Caco-2 (cell line): Measurements from ENCODE around the gene TTC31. TPM values are rescaled to one million over a fixed set of nuclear protein-coding genes. Genes with fewer than 3 reads are reported as not detected.
A peak's percentile ranks its signal among the peaks of the same experiment; 100 is the strongest.

Experiments
- BruUV-seq: library from RNA; stranded (reverse); fragments of 400-500 nt; replicated peaks from 2 replicates; lab custom pipeline; 2021; lab: Mats Ljungman, UMichigan
- CTCF ChIA-PET: fragments of 300-600 bp; sonication (Branson Sonifier 250); formaldehyde crosslinking; loops from one replicate; lab custom pipeline; 2022; ENCODE audit warnings: antibody characterized with exemption; lab: Charles Lee
- POLR2A ChIA-PET: fragments of 300-600 bp; sonication (Branson Sonifier 250); formaldehyde crosslinking; loops from one replicate; lab custom pipeline; 2022; ENCODE audit warnings: antibody characterized with exemption; lab: Charles Lee
- DNase-seq, 2 experiments: peaks; one replicate each; pipeline versions ENCODE4 v3.0.0 to v3.0.0-alpha.2; 2020 to 2022
- H3K27me3 ChIP-seq: replicated peaks from 2 replicates; pipeline ENCODE4 v1.6.0; 2011; ENCODE audit warnings: low read length; ENCODE audit not compliant: control insufficient read depth, insufficient read depth
- H3K36me3 ChIP-seq: 2 replicates; pipeline ENCODE4 v1.5.1; 2011; ENCODE audit warnings: low read length; ENCODE audit not compliant: control insufficient read depth, insufficient read depth
- H3K4me1 ChIP-seq: fragments of 250-450 bp; sonication (Bioruptor Pico); 2 replicates; pipeline ENCODE4 v1.5.1; 2020; ENCODE audit warnings: mild to moderate bottlenecking
- H3K4me3 ChIP-seq: 2 replicates; pipeline ENCODE4 v1.5.1; 2011; ENCODE audit warnings: low read depth, mild to moderate bottlenecking, control low read depth, low read length
- H3K9me3 ChIP-seq: fragments of 250-450 bp; sonication (Bioruptor Pico); 2 replicates; pipeline ENCODE4 v1.5.1; 2020; ENCODE audit warnings: mild to moderate bottlenecking, moderate library complexity
- H3K27ac Mint-ChIP-seq: one replicate; pipeline ENCODE4 v1.8.0; 2022; ENCODE audit warnings: mixed read lengths; ENCODE audit not compliant: unreplicated experiment
- H3K27me3 Mint-ChIP-seq: one replicate; pipeline ENCODE4 v1.8.0; 2022; ENCODE audit warnings: mixed read lengths; ENCODE audit not compliant: insufficient read depth, unreplicated experiment
- H3K36me3 Mint-ChIP-seq: one replicate; pipeline ENCODE4 v1.8.0; 2022; ENCODE audit warnings: mild to moderate bottlenecking, mixed read lengths; ENCODE audit not compliant: insufficient read depth, unreplicated experiment
- H3K4me1 Mint-ChIP-seq: one replicate; pipeline ENCODE4 v1.8.0; 2022; ENCODE audit warnings: low read depth, mixed read lengths; ENCODE audit not compliant: unreplicated experiment
- H3K4me3 Mint-ChIP-seq: one replicate; pipeline ENCODE4 v1.8.0; 2022; ENCODE audit warnings: mild to moderate bottlenecking, moderate library complexity, mixed read lengths; ENCODE audit not compliant: unreplicated experiment
- H3K9me3 Mint-ChIP-seq: one replicate; pipeline ENCODE4 v1.8.0; 2022; ENCODE audit warnings: mixed read lengths; ENCODE audit not compliant: unreplicated experiment
- intact Hi-C: fragments of 100-400 bp; cut with micrococcal nuclease; formaldehyde crosslinking; loops from one replicate; pipeline ENCODE4 v1.10.0; 2022; ENCODE audit not compliant: unreplicated experiment
- total RNA-seq: library from RNA; stranded (reverse); gene quantifications from 2 replicates; pipeline ENCODE4 v1.2.3, GENCODE V29; 2022
- TF ChIP-seq, protein P1 (sequence below), 2 experiments: fragments of 200-600 bp in 1 of 2; IDR thresholded peaks; 1 replicate in 1 of 2; 2 replicates in 1 of 2; pipeline versions ENCODE4 v1.5.1 to v1.8.0; 2011 to 2022; ENCODE audit warnings: antibody characterized with exemption in 1 of 2, control low read depth in 1 of 2, inconsistent platforms in 1 of 2, low read depth in 1 of 2, low read length in 1 of 2, mild to moderate bottlenecking in 1 of 2, moderate library complexity in 1 of 2; ENCODE audit not compliant: insufficient read depth in 1 of 2, severe bottlenecking in 1 of 2, unreplicated experiment in 1 of 2

Gene TTC31
- total RNA-seq, 1 experiment from 2014 or later = 32.4 TPM

DNA sequence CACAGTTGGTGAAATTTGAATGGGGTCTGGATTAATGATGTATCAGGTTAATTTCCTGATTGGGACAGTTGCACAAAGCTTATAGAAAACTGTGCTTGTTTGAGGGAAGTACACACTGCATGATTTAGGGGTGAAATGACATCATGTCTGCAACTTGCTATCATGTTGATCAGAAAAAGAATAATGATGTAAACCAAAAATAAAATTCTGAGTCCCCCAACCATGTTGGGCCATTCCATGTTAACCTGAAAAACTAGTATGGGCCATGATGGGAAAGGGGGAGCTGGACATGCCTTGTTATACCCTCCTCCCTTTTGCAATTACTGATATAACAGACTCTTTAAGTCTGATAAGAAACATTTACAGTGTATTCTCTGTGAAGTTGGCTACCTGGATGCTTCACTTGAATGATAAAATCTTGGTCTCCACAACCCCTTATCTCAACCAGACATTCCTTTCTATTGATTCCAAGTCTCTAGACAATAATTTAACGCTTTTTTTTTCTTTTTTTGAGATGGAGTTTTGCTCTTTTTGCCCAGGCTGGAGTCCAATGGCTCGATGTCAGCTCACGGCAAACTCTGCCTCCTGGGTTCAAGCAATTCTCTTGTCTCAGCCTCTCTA, 32.2 kb upstream of the TTC31 start:
- no peaks in the 10 kb centered on the region for H3K9me3 ChIP-seq
- Mint-ChIP-seq H3K27me3 (no peaks in the 10 kb centered on the region), H3K4me3 (peak overlapping the region; percentile 28), H3K36me3 (peaks cover 12% of the 10 kb centered on the region), H3K4me1 (peaks cover 51% of the 10 kb centered on the region), H3K9me3 (no peaks in the 10 kb centered on the region), H3K27ac (peak overlapping the region; percentile 27)
- intact Hi-C loops = loop anchor here (5.0 kb wide), 1 partner anchor 198 kb away; no protein-coding TSS in a partner anchor
- H3K36me3 ChIP-seq = no peaks in the 10 kb centered on the region
- DNase-seq = peak in 1 of 2 experiments; percentile 29
- H3K27me3 ChIP-seq = no peaks in the 10 kb centered on the region
- BruUV-seq = no TSS peak
- TF ChIP-seq, protein P1, sequence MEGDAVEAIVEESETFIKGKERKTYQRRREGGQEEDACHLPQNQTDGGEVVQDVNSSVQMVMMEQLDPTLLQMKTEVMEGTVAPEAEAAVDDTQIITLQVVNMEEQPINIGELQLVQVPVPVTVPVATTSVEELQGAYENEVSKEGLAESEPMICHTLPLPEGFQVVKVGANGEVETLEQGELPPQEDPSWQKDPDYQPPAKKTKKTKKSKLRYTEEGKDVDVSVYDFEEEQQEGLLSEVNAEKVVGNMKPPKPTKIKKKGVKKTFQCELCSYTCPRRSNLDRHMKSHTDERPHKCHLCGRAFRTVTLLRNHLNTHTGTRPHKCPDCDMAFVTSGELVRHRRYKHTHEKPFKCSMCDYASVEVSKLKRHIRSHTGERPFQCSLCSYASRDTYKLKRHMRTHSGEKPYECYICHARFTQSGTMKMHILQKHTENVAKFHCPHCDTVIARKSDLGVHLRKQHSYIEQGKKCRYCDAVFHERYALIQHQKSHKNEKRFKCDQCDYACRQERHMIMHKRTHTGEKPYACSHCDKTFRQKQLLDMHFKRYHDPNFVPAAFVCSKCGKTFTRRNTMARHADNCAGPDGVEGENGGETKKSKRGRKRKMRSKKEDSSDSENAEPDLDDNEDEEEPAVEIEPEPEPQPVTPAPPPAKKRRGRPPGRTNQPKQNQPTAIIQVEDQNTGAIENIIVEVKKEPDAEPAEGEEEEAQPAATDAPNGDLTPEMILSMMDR (IDR thresholded peaks at IDR 0.05; ENCODE audit: insufficient read depth in 1 of 2, low read depth in 1 of 2, low read length in 1 of 2, severe bottlenecking in 1 of 2, unreplicated experiment in 1 of 2) = no peak
- peaks cover 37% of the 10 kb centered on the region for H3K4me1 ChIP-seq
- no peak overlapping the region for H3K4me3 ChIP-seq
- ChIA-PET CTCF (no interaction called here), POLR2A (interaction anchor here (1.0 kb wide), 1 partner anchor 10 kb away, joined by 3 read pairs; no protein-coding TSS in a partner anchor)

DNA sequence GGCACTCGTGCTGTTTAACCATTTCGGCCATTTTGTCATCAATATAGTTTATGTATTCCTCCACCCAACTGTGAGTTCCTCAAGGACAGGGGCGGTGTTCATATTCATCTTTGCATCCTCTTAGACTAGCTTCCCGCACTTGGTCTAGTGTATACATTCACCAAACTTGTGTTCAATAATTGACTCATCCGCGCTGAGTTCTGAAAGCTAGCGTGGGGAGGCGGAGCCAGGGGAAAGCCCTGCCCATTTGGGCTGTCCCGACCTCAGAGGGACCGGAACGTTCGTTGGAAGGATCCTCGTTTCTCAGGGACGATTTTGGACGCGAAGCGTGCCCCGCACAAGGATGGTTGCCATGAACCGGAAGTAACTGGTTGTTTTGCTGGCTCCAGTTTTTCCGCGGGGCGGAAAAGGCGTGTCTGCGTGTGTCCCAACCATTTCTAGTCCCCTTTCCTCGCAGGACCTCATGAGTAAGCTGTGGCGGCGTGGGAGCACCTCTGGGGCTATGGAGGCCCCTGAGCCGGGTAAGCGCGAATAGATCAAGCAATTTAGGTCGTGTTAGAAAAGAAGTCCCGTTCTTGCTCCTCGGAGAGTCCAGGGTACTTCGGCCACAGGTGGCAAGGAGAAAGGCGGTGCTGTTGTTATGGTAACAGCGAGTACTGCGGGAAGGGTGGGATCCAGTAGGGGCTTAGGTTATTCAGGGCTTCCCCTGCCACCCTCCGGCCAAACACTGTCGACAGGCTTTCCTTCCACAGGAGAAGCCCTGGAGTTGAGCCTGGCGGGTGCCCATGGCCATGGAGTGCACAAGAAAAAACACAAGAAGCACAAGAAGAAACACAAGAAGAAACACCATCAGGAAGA, 28.0 kb upstream of the TTC31 start, which contains the start of gene INO80B:
INO80B (plus strand) TSS at position 434 of the 858 bp plus-strand sequence; CDS start at position 464, 30 bp downstream.
- H3K9me3 Mint-ChIP-seq = no peaks in the 10 kb centered on the region
- TF ChIP-seq, protein P1 (IDR thresholded peaks at IDR 0.05; ENCODE audit: insufficient read depth in 1 of 2, low read depth in 1 of 2, low read length in 1 of 2, severe bottlenecking in 1 of 2, unreplicated experiment in 1 of 2) = no peak
- H3K27me3 Mint-ChIP-seq = no peaks in the 10 kb centered on the region
- H3K27ac Mint-ChIP-seq = peak within 1 kb of the TSS; percentile 90
- TSS peak; percentile 10 for BruUV-seq
- H3K4me3 ChIP-seq = peak within 1 kb of the TSS; percentile 68
- H3K9me3 ChIP-seq = no peaks in the 10 kb centered on the region
- intact Hi-C loops = loop anchor here (1.0 to 5.0 kb wide), 5 partner anchors 13 to 203 kb away; partner anchors contain the start of genes AUP1, HTRA2 and TTC31
- POLR2A ChIA-PET = interaction anchor here (1.0 to 1.6 kb wide), 3 partner anchors 13 to 34 kb away, joined by 4 to 8 read pairs (median 6); no protein-coding TSS in a partner anchor
- no peaks in the 10 kb centered on the region for H3K27me3 ChIP-seq
- peaks cover 35% of the 10 kb centered on the region for H3K36me3 Mint-ChIP-seq
- CTCF ChIA-PET = interaction anchor here (0.8 to 1.2 kb wide), 2 partner anchors 13 to 15 kb away, joined by 4 to 5 read pairs; no protein-coding TSS in a partner anchor
- peaks cover 31% of the 10 kb centered on the region for H3K4me1 ChIP-seq
- DNase-seq = peak; percentile 96 to 98
- no peaks in the 10 kb centered on the region for H3K36me3 ChIP-seq
- H3K4me3 Mint-ChIP-seq = peak within 1 kb of the TSS; percentile 95
- peaks cover 61% of the 10 kb centered on the region for H3K4me1 Mint-ChIP-seq

DNA sequence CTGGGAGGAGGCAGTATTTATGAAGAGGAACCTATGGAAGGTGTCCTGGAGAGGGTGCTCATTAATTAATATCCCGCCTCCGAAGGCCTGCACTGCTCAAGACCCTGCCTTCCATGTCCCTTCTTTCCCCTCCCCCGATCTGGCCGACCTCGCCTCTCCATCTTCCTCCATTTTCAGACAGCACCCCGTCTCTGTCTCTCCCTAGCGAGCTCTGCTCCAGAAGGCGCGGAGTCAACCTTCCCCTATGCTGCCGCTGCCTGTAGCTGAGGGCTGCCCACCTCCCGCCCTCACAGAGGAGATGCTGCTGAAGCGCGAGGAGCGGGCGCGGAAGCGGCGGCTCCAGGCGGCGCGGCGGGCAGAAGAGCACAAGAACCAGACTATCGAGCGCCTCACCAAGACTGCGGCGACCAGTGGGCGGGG, 25.7 kb upstream of the TTC31 start:
- Histone ChIP-seq H3K4me1 (peaks cover 16% of the 10 kb centered on the region; the same call in 1 of the 2 replicates), H3K36me3 (peaks cover 2% of the 10 kb centered on the region), H3K27me3 (no peaks in the 10 kb centered on the region), H3K9me3 (no peaks in the 10 kb centered on the region), H3K4me3 (peak overlapping the region; percentile 65)
- Mint-ChIP-seq H3K27ac (peak overlapping the region; percentile 74), H3K9me3 (no peaks in the 10 kb centered on the region), H3K4me1 (peaks cover 47% of the 10 kb centered on the region), H3K36me3 (peaks cover 57% of the 10 kb centered on the region), H3K27me3 (no peaks in the 10 kb centered on the region), H3K4me3 (peak overlapping the region; percentile 95)
- CTCF ChIA-PET = interaction anchor here (0.6 to 0.8 kb wide), 4 partner anchors 15 to 82 kb away, joined by 3 to 9 read pairs (median 6); no protein-coding TSS in a partner anchor
- intact Hi-C loops = no loop called here
- no peak for DNase-seq
- TF ChIP-seq, protein P1 (IDR thresholded peaks at IDR 0.05; ENCODE audit: insufficient read depth in 1 of 2, low read depth in 1 of 2, low read length in 1 of 2, severe bottlenecking in 1 of 2, unreplicated experiment in 1 of 2) = no peak
- POLR2A ChIA-PET = interaction anchor here (0.6 to 2.7 kb wide), 4 partner anchors 15 to 72 kb away, joined by 3 to 24 read pairs (median 12); partner anchors contain the start of genes AUP1 and HTRA2
- no TSS peak for BruUV-seq
